ENCODE results near the gene CHL1. TPM values are rescaled to one million over a fixed set of nuclear protein-coding genes. Genes with fewer than 3 reads are reported as not detected.

Gene CHL1
- total RNA-seq, 3 donors from 2014 or later = 0.25 TPM; not detected in 2

- H3K4me3 Mint-ChIP-seq = no peak overlapping the region
- H3K27me3 Mint-ChIP-seq (ENCODE audit: low read depth) = no peaks in the 10 kb centered on the region
- no peaks in the 10 kb centered on the region for H3K4me1 Mint-ChIP-seq (ENCODE audit: low read depth)
- peaks cover 5% of the 10 kb centered on the region for H3K9me3 Mint-ChIP-seq
- no peak for ATAC-seq
- H3K36me3 Mint-ChIP-seq (ENCODE audit: insufficient read depth) = no peaks in the 10 kb centered on the region
- DNase-seq = no peak
These were observed 255.7 kb downstream of the CHL1 start for GRCh38 chr3:452221-452620.

GRCh38 chr3:453106-453505, 256.5 kb downstream of the CHL1 start:
- Mint-ChIP-seq H3K36me3 (ENCODE audit: insufficient read depth) (no peaks in the 10 kb centered on the region), H3K4me3 (no peak overlapping the region), H3K4me1 (ENCODE audit: low read depth) (no peaks in the 10 kb centered on the region), H3K27me3 (ENCODE audit: low read depth) (no peaks in the 10 kb centered on the region), H3K9me3 (peaks cover 5% of the 10 kb centered on the region)
- ATAC-seq (no peak), DNase-seq (no peak)

- H3K36me3 Mint-ChIP-seq (ENCODE audit: insufficient read depth) = no peaks in the 10 kb centered on the region
- H3K9me3 Mint-ChIP-seq = peaks cover 2% of the 10 kb centered on the region
- ATAC-seq (no peak), DNase-seq (no peak)
- H3K4me1 Mint-ChIP-seq (ENCODE audit: low read depth) = no peaks in the 10 kb centered on the region
- H3K4me3 Mint-ChIP-seq = no peak overlapping the region
- no peaks in the 10 kb centered on the region for H3K27me3 Mint-ChIP-seq (ENCODE audit: low read depth)
These were observed 258.4 kb downstream of the CHL1 start for GRCh38 chr3:454986-455385.

GRCh38 chr3:458124-458523, 261.6 kb downstream of the CHL1 start:
- ATAC-seq = no peak
- no peak for DNase-seq
- no peaks in the 10 kb centered on the region for H3K9me3 Mint-ChIP-seq
- no peak overlapping the region for H3K4me3 Mint-ChIP-seq
- H3K4me1 Mint-ChIP-seq (ENCODE audit: low read depth) = no peaks in the 10 kb centered on the region
- no peaks in the 10 kb centered on the region for H3K36me3 Mint-ChIP-seq (ENCODE audit: insufficient read depth)
- no peaks in the 10 kb centered on the region for H3K27me3 Mint-ChIP-seq (ENCODE audit: low read depth)

GRCh38 chr3:458653-459310, 262.2 kb downstream of the CHL1 start:
- Mint-ChIP-seq H3K36me3 (ENCODE audit: insufficient read depth) (no peaks in the 10 kb centered on the region), H3K4me1 (ENCODE audit: low read depth) (no peaks in the 10 kb centered on the region), H3K9me3 (no peaks in the 10 kb centered on the region), H3K27me3 (ENCODE audit: low read depth) (no peaks in the 10 kb centered on the region), H3K4me3 (no peak overlapping the region)
- no peak for ATAC-seq
- DNase-seq = no peak
